Parathyroid adenoma (tissue), 2 donors: ENCODE measurements around the gene MBOAT1.

Experiments used
- H2AFZ ChIP-seq: fragments of 300-600 bp; sonication (generic); one replicate; pipeline ENCODE4 v1.7.0; 2017; ENCODE audit warnings: antibody characterized with exemption, mild to moderate bottlenecking
- H3K27ac ChIP-seq: fragments of 300-600 bp; sonication (generic); one replicate; pipeline ENCODE4 v1.7.0; 2017
- H3K27me3 ChIP-seq: fragments of 300-600 bp; sonication (generic); one replicate; pipeline ENCODE4 v1.7.0; 2017; ENCODE audit warnings: low read length; ENCODE audit not compliant: control insufficient read depth, insufficient read depth
- H3K36me3 ChIP-seq: fragments of 300-600 bp; sonication (generic); one replicate; pipeline ENCODE4 v1.7.0; 2017; ENCODE audit warnings: low read length; ENCODE audit not compliant: control insufficient read depth, insufficient read depth
- H3K4me1 ChIP-seq: fragments of 300-600 bp; sonication (generic); one replicate; pipeline ENCODE4 v1.7.0; 2017; ENCODE audit warnings: control low read depth
- H3K4me2 ChIP-seq: fragments of 300-600 bp; sonication (generic); one replicate; pipeline ENCODE4 v1.7.0; 2017; ENCODE audit warnings: low read length
- H3K4me3 ChIP-seq: fragments of 300-600 bp; sonication (generic); one replicate; pipeline ENCODE4 v1.7.0; 2017; ENCODE audit warnings: low read depth, low read length
- H3K79me2 ChIP-seq: fragments of 300-600 bp; sonication (generic); one replicate; pipeline ENCODE4 v1.7.0; 2017; ENCODE audit warnings: control low read depth
- H3K9ac ChIP-seq: fragments of 300-600 bp; sonication (generic); one replicate; pipeline ENCODE4 v1.7.0; 2017; ENCODE audit warnings: mild to moderate bottlenecking
- H3K9me3 ChIP-seq: fragments of 300-600 bp; sonication (generic); one replicate; pipeline ENCODE4 v1.7.0; 2017; ENCODE audit warnings: low read length; ENCODE audit not compliant: control insufficient read depth
- CTCF ChIP-seq: fragments of 300-600 bp; sonication (generic); IDR thresholded peaks from one replicate; pipeline ENCODE4 v1.7.0; 2017; ENCODE audit warnings: antibody characterized with exemption, mild to moderate bottlenecking
- donor health status: primary hyperparathyroidism.

MBOAT1 gene

DNA sequence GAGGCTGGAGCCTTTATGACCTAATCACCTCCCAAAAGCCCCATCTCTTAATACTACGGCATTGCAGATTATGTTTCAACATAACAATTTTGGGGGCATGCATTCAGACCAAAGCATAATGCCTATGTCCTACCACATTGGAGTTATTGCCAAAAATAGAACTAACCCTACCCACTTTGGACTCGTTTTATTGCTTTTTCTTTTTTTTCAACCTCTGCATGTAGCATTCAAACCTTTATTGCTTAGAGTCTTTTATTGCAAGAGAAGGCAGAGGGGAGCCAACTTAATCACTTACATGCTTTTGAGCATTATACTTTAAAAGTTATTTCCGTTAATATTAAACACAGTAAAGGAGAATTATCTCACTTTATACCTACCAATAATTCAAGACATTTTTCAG is 8.1 kb upstream of the MBOAT1 start:
- Histone ChIP-seq H3K9me3 (no peaks in the 10 kb centered on the region), H2AFZ (no peak overlapping the region), H3K36me3 (no peaks in the 10 kb centered on the region), H3K4me1 (no peaks in the 10 kb centered on the region), H3K79me2 (no peaks in the 10 kb centered on the region), H3K4me3 (no peak overlapping the region), H3K27me3 (no peaks in the 10 kb centered on the region), H3K9ac (no peak overlapping the region), H3K27ac (no peak overlapping the region), H3K4me2 (no peak overlapping the region)
- TF ChIP-seq CTCF, result no peak

DNA sequence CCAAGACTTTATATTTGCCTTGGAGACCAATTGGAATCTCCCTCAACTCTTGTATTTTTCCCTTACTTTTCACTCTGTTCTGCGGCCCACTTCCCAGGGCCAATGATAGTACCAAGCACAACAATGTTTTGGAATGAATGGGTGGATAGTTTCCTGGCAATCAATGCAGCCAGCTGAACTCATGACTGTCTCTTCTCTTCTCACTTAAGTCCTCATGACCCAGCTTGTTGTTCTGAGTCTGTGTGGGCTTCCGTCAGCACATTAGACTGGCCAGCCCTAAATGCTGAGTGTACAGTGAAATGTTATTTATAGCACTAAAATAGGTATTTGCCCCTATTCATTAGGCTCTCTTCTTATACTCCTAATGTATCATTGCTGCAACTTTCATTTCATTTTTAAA is 5.6 kb upstream of the MBOAT1 start:
- Histone ChIP-seq H3K27me3 (no peaks in the 10 kb centered on the region), H3K4me1 (peaks cover 5% of the 10 kb centered on the region), H3K79me2 (no peaks in the 10 kb centered on the region), H3K36me3 (no peaks in the 10 kb centered on the region), H3K4me2 (no peak overlapping the region), H3K4me3 (no peak overlapping the region), H3K9me3 (no peaks in the 10 kb centered on the region), H2AFZ (peak overlapping the region; percentile 25), H3K27ac (no peak overlapping the region), H3K9ac (no peak overlapping the region)
- TF ChIP-seq CTCF, result no peak

DNA sequence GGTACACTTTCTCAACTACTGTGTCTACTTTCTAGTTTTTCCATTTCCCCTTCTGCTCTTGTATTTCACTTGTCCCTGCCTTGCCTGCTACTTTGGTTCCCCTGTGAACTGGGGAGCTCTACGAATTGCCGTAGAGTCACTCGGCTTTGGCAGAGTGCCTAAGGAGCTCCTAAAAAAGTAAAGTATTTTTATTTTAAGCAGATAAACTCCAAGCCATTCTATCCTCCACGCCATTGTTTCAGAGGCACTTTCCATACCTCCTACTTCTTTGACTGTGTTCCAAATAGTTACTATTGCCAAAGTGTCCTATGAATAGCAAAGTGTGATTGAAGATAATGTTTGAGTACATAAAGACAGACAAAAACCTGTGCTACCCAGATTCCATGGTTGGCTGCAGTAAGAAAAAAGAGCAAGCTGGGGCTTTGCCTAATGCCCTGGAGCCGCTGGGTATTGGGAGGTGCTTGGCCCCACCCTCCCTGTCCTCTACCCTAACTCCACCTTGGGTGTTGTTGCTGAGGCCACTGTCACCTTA is 5.1 kb upstream of the MBOAT1 start:
- H3K4me2 ChIP-seq, result no peak overlapping the region
- H3K27ac ChIP-seq, result no peak overlapping the region
- peak overlapping the region; percentile 25 for H2AFZ ChIP-seq
- no peak for TF ChIP-seq CTCF
- no peak overlapping the region for H3K9ac ChIP-seq
- H3K27me3 ChIP-seq, result no peaks in the 10 kb centered on the region
- no peaks in the 10 kb centered on the region for H3K9me3 ChIP-seq
- no peak overlapping the region for H3K4me3 ChIP-seq
- no peaks in the 10 kb centered on the region for H3K36me3 ChIP-seq
- peaks cover 6% of the 10 kb centered on the region for H3K4me1 ChIP-seq
- H3K79me2 ChIP-seq, result no peaks in the 10 kb centered on the region

DNA sequence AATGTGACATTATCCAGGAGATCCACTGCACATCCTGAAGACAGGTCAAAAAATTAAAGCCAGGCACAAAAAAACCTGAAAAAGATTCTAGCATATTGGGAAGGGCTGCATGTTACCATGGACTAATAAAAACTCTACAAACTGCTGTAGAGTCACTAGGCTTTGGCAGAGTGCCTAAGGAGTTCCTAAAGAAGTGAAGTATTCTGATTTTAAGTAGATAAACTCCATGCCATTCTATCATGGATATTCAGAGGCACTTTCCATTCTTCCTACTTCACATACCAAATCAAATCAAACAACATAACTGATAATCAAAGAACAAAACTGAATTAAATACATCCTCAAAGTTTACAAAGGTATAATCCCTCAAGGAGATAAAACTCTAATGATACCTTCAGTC is 3.0 kb upstream of the MBOAT1 start:
- Histone ChIP-seq H3K9me3 (no peaks in the 10 kb centered on the region), H3K36me3 (no peaks in the 10 kb centered on the region), H2AFZ (no peak overlapping the region), H3K9ac (no peak overlapping the region), H3K4me2 (no peak overlapping the region), H3K4me3 (no peak overlapping the region), H3K27me3 (no peaks in the 10 kb centered on the region), H3K4me1 (peaks cover 6% of the 10 kb centered on the region), H3K27ac (no peak overlapping the region), H3K79me2 (no peaks in the 10 kb centered on the region)
- no peak for TF ChIP-seq CTCF

- H3K27ac ChIP-seq, result peak overlapping the region; percentile 77
- H3K9me3 ChIP-seq, result no peaks in the 10 kb centered on the region
- no peak for TF ChIP-seq CTCF
- peak overlapping the region; percentile 96 for H3K4me2 ChIP-seq
- H3K36me3 ChIP-seq, result no peaks in the 10 kb centered on the region
- H3K4me1 ChIP-seq, result peaks cover 6% of the 10 kb centered on the region
- H3K9ac ChIP-seq, result no peak overlapping the region
- no peaks in the 10 kb centered on the region for H3K79me2 ChIP-seq
- H3K4me3 ChIP-seq, result peak overlapping the region; percentile 80
- H2AFZ ChIP-seq, result peak overlapping the region; percentile 95
- no peaks in the 10 kb centered on the region for H3K27me3 ChIP-seq
These were observed 1.1 kb upstream of the MBOAT1 start for GRCh38 chr6:20213271-20213798.
